ENCODE data around the gene SLC10A7.

SLC10A7 gene

DNA sequence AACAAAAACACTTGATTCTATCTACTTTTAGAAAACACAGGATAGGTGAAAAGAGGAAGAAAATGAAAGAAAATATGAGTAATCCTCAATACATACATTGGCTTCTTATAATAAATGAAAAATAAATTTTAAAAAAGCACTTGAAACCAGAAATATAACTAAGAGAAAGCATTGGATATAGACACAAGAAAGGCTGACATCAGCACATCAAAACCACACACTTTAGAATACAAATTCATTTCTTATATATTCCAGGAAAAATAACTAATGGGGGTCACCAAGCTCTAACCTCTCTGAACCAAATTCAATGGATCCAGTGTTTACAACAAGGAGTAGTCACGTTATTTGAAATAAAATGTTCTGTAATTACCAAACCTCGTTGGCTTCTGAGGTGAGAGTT, 173.9 kb downstream of the SLC10A7 start:
- no peak for FAIRE-seq

DNA sequence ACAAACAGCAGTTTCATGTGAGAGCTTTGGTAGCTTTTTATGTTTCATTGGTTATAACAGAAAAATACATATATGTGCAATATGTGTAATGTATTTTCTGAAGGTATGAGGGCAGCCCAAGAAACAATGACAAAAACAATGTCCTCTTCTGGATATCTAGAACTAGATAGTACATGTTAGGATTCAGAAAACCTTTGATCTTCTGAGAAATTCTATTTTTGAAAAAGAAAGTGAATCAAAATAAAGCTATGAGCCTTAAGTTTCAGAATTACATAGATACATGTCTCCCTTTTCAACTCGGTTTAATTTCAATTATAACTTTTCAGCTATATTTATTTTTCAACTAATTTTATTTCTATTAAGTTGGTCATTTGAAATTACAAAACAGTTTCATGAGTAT, 175.5 kb downstream of the SLC10A7 start:
- FAIRE-seq = peak; percentile 57

DNA sequence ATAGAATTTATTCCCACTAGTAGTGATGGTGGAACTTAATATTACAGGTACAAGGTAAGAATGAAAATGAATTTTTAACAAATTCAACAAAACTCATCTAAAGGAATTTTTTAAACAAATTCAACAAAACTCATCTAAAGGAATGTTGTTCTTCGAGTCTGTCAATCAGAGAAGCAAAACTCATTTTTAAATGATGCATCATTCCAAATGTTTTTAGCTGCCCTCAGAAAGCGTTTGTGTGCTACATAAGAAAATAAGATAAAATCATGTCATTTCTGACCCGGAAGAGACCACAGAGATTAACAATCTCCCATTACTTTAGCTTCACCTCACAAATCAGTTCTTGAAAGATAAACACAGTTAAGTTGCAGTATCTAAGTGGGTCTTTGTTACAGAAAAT, 178.0 kb downstream of the SLC10A7 start:
- no peak for FAIRE-seq

DNA sequence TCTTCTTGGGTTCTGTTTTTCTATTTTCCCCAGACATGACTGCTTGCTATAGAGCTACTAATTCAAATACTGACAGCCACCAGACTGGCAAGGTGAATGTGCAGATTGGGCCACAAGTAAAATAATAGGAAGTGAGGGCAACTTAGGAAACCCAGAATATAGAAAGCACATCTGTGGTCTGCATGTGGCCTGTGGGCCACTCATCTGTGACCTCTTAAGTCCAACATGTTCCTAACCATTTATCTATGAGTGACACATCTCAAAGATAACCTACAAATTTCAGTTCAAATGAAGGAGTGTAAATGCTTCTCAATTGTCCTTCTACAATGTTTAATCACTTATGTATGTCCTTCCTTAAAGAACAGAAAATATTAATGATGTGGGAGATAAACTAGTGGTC, 178.5 kb downstream of the SLC10A7 start:
- FAIRE-seq = no peak

DNA sequence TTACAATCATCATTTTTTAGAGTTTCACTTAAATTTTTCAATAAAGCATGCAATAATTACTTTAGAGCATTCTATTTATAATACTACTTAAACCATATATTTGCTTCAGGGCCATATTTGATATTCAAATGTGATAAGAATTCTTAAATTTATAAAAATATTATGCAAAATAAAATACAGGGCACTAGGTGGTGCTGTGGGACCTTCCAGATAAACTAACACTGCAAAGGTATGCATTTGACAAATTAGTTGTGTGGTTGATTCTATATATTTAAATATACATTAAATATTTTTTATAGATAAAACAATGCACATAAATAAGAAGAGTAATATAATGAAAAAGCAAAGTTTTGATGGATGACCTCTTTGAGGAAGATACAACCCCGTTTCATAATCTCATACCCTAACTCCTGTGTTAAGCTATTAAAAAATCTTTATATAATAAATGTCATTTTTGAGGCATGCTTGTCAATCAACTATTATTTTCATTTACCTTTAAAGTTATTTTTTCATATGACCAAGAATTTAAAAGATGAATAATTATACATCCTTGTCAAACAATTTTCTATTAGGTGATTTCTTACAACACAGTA, 179.0 kb downstream of the SLC10A7 start:
- FAIRE-seq = peak; percentile 92

DNA sequence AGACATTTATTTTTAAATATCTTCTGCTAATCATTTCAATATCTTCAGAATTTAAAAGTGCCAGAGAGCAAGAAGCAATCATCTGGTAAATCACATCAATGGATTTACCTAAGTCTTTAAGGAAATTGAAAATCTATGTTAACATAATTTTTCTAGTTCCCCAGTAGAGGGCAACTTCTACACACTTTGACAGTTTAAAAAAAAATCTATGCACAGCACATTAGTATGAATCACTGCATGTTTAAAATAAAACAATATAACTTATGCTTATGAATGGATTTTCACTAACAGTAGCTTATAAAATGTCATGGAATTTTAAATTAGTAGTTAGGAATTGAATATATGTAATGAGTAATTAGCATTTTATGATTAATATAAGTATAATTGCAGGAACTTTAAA, 180.9 kb downstream of the SLC10A7 start:
- peak; percentile 79 for FAIRE-seq

DNA sequence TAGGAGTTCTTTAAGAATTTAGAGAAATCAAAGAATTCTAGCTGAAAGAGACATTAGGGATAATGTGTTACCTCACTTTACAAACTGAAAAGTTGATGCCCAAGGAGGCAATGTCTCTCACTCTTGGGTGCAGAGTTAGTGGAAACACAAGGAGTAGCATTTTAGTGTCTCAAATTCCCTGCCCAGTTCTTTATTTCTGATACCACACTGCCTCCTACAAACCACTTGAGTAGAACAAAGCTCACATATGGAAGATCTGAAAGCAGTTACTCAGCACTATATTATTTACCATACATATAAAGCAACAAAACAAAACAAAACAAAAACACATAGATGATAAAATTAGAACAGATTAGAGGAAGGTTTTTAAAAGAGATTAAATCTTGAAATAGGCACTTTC, 183.2 kb downstream of the SLC10A7 start:
- no peak for FAIRE-seq

DNA sequence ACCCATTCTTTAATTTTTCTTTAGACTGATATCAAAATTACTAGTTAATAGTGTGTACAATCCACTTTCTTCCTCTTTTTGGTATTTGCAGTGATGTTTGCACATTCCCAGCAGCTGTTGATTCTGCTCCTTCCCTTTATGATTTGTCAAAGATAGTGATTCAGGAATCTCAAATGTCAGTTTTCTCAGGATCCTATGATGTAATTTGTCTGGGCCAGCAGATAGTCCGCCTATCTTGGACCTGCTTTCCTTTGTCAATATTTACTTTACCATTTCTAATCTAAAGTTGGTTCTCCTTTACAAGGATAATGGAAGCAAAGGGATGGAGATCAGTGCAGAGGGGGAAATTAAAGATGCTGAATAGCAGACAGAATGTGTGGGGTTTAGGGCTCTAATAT, 185.3 kb downstream of the SLC10A7 start:
- FAIRE-seq = no peak

DNA sequence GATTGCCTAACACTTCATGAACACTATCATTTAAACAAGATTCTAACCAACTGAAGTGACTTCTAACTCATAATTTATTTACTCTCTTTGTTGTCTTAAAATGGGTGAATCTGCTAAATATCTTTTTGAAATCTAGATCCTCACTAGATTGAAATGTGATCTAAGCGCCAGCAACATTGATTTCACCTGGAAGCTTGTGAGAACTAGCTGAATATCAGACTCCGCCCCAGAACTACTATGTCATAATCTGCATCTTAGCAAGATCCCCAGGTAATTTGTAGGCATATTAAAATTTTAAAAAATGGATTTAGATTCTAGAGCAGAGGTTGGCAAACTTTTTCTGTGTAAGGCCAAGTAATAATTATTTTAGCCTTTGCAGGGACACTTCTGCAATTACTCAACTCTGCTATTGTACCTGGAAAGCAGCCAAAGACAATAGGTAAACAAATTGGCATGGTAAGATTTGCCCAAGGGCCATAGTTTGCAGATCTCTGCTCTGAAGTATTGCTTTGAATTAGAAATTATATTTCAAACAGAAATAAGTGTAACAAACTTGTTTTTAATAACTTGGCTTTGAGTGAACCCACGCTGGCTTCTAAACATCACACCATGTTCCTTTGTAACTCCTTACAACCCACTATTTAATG, 185.9 kb downstream of the SLC10A7 start:
- no peak for FAIRE-seq

DNA sequence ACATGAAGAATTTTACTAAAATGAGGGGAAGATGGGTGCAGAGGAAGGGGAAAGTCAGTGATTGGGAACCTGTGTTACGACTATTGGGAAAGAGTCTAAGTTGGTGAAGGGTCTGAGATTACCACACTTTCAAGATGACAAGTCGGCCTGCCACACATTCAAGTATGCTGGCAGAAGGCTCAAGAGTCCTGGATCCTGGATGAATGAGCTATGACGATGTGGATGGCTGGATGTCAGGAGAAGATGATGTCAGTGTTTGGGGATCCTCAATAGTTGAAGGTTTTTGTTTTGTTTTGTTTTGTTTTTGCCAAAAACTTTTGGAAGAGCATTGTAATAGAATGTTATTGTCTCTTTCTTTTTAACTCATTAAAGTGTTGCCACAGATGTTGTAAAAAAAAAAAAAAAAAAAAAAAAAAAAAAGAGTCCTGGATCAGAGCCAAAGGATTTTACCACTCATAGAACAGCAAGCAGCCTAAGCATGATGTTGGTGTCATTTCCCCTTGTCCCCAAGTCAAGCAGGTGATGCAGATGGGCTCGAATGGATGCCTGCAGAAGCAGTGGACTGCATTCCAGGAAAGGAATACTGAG, 186.8 kb downstream of the SLC10A7 start:
- FAIRE-seq = no peak

DNA sequence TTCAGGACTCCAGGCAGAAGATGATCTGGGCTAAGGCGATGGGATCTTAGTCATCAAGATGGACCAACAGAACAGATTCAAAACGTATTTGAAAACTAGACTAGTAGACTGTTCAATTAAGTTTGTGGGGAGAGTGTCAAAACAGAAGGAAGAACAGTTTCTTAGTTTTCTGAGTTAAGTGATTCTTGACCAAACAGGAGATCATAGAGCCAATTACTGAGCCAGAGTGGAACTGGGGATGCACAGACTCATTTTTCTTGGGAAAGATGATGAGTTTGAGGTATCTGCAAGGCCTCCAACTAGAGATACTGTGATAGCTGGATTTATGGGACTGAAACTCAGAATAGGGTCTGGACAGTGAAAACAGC, 187.9 kb downstream of the SLC10A7 start:
- no peak for FAIRE-seq

DNA sequence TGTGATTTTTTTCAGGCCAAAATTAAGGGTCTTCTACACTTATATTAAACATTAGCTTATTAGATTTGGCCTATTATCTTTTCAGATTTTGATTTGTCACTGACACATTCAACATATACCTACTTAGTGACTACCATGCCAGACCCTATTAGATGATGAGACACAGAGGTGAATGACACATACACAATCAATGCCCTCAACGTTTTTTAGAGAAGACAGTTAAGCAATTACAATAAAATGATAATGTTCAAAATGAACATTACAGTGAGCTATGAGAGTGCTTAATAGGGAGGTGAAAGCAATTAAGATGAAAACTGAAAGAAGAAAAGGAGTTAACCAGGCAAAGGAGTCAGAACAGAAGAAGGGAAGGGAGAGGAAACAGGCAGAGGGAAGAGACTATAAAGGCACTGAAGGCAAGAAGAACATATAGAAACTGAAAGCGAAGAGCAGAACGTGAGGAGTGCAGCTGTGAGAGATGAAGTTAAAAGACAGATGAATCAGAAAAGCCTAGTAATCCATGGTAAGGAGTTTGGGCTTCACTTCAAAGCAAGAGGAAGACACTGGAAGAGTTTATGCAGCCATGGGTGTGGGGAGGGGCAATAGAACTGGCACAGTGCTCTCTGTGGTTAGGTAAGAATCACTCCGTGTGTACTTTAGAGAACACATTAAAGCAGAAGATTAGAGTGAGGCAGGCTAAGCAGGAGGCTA, 188.4 kb downstream of the SLC10A7 start:
- no peak for FAIRE-seq

DNA sequence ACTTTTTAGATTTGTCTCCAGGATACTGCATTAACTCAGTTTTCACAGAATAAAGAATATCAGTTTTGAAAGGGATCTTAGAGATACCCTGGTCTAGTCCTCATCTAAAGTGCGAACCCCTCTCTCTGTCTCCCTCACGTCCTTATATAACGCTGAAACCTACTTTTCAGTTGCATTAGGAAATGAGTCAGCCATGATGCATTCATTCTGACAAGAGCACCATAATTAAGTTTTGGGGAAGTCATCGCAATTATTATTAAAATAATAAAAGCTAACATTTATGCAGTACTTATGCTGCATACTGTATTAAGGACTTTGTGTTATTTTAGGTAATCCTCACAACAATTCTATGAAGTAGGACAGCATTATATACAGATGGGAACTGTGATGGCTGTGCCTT, 191.3 kb downstream of the SLC10A7 start:
- no peak for FAIRE-seq

DNA sequence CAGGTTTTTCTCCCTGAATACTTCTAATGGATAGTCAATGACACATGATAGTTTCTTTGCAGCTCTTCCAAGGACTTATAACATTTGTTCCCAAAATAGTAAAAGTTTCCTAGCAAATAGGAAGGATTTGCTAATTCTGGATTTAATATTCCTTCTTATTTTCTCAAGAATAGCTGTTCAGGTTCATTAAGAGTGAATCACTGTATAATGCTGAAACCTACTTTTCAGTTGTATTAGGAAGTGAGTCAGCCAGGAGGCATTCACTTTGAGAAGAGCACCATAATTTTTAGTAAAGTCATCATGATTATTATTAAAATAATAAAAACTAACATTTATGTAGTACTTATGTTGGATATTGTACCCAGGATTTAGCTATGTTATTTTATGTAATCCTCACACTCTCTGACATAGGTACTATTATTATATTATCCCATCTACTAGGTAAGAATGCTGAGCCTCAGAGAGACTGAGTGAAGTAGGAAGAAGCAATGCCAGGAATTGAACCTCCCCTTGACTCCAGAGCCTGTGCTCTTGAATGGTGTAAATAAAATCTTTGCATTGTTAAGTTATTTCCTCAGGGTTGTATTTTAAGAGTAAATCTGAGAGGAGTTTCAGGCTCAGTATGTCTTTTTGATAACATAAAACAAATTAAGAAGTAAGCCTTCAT, 192.6 kb downstream of the SLC10A7 start:
- no peak for FAIRE-seq

DNA sequence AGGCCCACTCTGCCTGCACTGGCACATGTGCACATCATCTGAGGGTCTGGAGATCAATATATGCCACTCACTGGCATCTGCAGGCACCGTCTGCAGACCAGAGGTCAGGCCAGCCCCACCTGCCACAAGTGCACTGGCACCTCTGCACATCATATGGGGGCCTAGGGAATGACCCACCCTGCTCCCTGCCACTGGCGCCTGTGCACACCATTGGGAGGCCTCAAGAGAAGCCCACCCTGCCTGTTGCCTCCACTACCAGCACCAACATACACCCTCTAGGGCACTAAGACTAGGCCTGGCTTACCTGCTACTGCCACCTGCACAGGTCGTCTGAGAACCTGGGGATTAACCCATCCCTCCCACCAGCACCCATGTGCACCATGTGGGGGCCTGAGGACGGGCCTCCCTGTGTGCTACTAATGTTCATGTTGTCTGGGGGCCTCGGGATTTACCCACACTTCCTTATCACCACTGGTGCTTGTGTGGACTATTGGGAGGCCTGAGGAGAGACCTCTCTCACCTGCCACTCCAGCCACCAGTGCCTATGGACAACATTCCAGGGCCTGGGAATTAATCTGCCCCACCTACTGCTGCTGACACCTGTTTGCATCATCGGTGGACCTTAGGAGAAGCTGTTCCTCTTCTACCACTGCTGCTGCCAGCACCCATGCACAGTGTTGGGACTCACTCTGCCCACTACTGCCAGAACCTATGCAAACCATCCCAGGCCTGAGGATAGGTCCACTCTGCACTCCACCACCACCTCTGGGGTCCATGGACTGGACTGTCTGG, 193.7 kb downstream of the SLC10A7 start:
- no peak for FAIRE-seq

DNA sequence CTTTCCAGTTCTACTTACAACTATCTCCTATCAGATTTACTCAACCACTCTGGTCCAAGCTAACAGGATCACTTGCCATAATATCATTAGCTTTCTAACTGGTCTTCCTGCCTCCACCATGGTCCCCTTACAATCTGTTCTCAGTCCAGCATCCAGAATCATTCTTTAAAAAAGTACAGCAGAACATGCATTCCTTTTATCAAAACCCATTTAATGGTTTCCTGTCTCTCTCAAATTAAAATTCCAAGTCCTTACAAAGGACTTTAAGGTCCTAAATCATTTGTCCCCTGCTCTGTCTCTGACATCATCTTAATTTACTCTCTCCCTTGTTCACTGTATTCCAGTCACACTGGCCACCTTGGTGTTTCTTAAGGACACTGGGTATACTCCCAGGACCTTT, 202.8 kb downstream of the SLC10A7 start:
- no peak for FAIRE-seq

DNA sequence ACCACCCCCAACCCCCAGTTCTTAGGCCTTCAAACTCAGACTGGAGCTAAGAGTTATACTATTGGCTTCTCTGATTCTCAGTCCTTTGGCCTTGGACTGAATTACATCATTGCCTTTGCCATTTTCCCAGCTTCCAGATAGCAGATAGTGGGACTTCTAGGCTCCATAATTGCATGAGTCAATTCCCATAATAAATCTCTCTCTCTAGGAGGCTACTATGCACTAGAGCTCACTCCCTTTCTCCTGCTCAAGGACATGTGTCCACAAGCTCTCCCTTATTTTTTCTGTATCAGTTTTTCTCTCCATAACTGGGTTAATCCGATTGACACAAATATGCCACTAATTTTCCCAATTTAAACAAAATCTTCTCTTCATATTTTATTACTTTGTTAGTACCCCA, 204.0 kb downstream of the SLC10A7 start:
- FAIRE-seq = no peak

DNA sequence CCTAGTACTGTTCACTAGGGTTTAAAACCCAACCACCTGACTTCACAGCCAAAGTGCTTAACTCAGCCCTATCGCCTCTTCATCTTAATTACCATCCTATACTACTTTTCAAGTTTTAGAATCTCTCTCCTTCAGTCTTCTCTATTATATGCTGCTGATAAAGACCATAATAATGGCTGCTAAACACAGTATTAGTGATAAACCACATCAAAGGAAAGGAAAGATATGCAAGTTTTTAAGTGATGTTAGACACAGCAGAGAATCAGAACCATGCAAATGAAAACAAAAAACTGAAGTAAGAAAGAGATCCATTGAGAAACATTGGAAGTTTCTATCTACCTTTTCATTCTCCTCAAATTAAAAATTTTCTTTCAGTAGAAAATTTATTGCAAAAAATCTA, 206.6 kb downstream of the SLC10A7 start:
- FAIRE-seq = no peak

DNA sequence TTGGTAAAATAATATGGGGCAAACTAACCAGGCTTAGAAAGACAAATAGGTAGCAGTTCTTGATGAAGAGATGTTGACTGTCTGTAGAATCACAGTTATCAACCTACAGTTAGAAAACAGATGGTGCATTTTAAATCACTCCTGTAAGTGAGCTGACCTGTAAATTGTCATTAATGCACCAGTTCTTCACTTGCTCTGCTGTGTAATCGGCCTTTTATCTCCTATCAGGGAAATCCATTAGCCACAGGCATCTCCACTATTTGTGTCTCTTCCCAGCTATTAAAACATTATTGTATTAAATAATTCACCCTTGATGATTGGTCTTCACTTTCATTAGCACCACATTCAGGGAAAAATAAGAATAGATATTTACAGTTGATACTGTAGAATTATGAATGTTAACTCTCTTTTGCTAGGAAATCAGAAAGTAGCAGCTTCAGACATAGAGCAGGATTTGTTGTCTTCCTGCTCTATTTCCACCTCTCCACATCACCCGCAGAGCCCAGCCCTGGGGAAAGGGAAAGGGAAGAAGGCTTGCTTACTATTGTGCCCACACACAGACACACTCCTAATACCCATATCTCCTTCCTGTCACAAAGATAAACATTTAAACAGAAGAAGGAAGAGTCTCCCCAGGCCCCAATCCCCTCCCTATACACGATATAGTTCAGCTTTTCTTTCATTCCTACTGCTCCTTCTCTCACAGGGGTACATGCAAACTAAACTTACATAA, 210.3 kb downstream of the SLC10A7 start:
- FAIRE-seq = no peak

DNA sequence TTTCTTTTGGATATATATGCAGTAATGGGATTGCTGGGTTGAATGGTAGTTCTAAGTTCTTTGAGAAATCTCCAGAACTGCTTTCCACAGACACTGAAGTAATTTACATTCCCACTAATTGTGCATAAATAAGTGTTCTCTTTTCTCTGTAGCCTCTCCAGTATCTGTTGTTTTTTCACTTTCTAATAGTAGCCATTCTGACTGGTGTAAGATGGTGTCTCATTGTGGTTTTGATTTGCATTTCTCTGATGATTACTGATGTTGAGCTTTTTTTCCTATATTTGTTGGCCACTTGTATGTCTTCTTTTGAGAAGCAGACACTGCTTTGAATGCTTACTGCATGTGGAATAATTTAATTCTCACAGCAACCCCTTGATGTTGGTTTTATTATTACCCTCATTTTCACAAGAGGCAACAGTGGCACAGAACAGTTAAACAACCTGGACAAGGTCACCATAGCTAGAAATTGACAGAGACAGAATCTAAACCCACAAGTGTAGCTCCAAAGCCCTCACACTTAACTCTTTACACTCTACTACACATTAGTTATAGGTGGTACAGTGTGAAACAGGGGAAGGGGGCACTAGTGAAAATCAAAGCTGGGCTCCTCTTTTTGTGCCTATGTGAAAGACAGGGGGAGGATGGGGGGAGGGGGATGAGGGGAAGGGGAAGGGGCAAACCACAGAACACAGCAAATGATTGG, 211.3 kb downstream of the SLC10A7 start:
- no peak for FAIRE-seq

DNA sequence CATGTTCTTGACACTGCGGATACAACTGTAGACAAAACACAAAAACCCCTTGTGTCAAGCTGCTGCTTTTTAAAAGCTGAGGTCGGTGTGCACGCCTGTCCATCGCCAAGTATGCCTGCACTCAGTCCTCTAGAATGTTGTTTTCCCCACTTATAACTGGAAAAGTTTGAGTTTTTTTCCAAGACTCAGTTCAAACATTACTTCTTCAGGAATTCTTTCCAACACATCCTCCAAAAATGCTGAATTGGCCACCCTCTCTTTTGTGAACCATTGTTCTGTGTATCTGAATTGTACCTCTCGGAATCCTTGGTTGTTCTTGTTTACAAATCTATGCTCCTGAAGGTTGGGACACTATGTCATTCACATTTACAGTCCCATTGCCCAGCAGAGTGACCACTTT, 212.8 kb downstream of the SLC10A7 start:
- FAIRE-seq = no peak

Data from colon (tissue), 2 donors.